Measurements from ENCODE around the gene HHAT. TPM values are rescaled to one million over a fixed set of nuclear protein-coding genes. Genes with fewer than 3 reads are reported as not detected.

Gene HHAT
- total and polyA plus RNA-seq, 4 donors: 1.2 to 11.3 (median 3.8) TPM

- 92 to 95% methylated on average over 6 of the region's 6 CpGs for WGBS, 2 donors
- H3K36me3 ChIP-seq (ENCODE audit: control insufficient read depth in 4 of 4, insufficient read depth in 4 of 4, low read length in 4 of 4): no peaks in the 10 kb centered on the region
- H3K27ac ChIP-seq (ENCODE audit: low read depth in 1 of 2, low read length in 1 of 2): no peak overlapping the region
- no peaks in the 10 kb centered on the region for H3K27me3 ChIP-seq (ENCODE audit: control insufficient read depth in 3 of 3, insufficient read depth in 3 of 3, low read length in 2 of 3)
- no peaks in the 10 kb centered on the region for H3K4me1 ChIP-seq (ENCODE audit: control insufficient read depth in 5 of 5, insufficient read depth in 5 of 5, low read length in 5 of 5)
- no peak overlapping the region for H3K4me3 ChIP-seq
- no peak overlapping the region for H3K9ac ChIP-seq (ENCODE audit: insufficient read depth in 1 of 2, low read length in 2 of 2)
- TF ChIP-seq CTCF (IDR thresholded peaks at IDR 0.05; ENCODE audit: control extremely low read depth, extremely low read depth): no peak
- ATAC-seq (ENCODE audit: insufficient read depth, low FRiP score) (no peak), DNase-seq (no peak)
- no peaks in the 10 kb centered on the region for H3K9me3 ChIP-seq (ENCODE audit: control insufficient read depth in 4 of 4, insufficient read depth in 3 of 4, low read length in 3 of 4)
Observed at GRCh38 chr1:210621712-210622111, 293.0 kb downstream of the HHAT start.

- Histone ChIP-seq H3K9ac (ENCODE audit: insufficient read depth in 1 of 2, low read length in 2 of 2) (no peak overlapping the region), H3K27ac (ENCODE audit: low read depth in 1 of 2, low read length in 1 of 2) (no peak overlapping the region), H3K9me3 (ENCODE audit: control insufficient read depth in 4 of 4, insufficient read depth in 3 of 4, low read length in 3 of 4) (no peaks in the 10 kb centered on the region), H3K4me3 (no peak overlapping the region), H3K4me1 (ENCODE audit: control insufficient read depth in 5 of 5, insufficient read depth in 5 of 5, low read length in 5 of 5) (peaks cover 0 to 3% (median 0%) of the 10 kb centered on the region in 5 donors), H3K36me3 (ENCODE audit: control insufficient read depth in 4 of 4, insufficient read depth in 4 of 4, low read length in 4 of 4) (no peaks in the 10 kb centered on the region), H3K27me3 (ENCODE audit: control insufficient read depth in 3 of 3, insufficient read depth in 3 of 3, low read length in 2 of 3) (no peaks in the 10 kb centered on the region)
- 83 to 88% methylated on average over 1 of the region's 1 CpG for WGBS, 2 donors
- peak in 2 of 3 donors; percentile 26 to 57 for DNase-seq
- no peak for TF ChIP-seq CTCF (IDR thresholded peaks at IDR 0.05; ENCODE audit: control extremely low read depth, extremely low read depth)
- no peak for ATAC-seq (ENCODE audit: insufficient read depth, low FRiP score)
Observed at GRCh38 chr1:210624722-210625121, 296.0 kb downstream of the HHAT start.

GRCh38 chr1:210625715-210626114 lies 297.0 kb downstream of the HHAT start:
- Histone ChIP-seq H3K36me3 (ENCODE audit: control insufficient read depth in 4 of 4, insufficient read depth in 4 of 4, low read length in 4 of 4) (no peaks in the 10 kb centered on the region), H3K9me3 (ENCODE audit: control insufficient read depth in 4 of 4, insufficient read depth in 3 of 4, low read length in 3 of 4) (no peaks in the 10 kb centered on the region), H3K4me1 (ENCODE audit: control insufficient read depth in 5 of 5, insufficient read depth in 5 of 5, low read length in 5 of 5) (peaks cover 0 to 3% (median 0%) of the 10 kb centered on the region in 5 donors), H3K27me3 (ENCODE audit: control insufficient read depth in 3 of 3, insufficient read depth in 3 of 3, low read length in 2 of 3) (no peaks in the 10 kb centered on the region), H3K4me3 (no peak overlapping the region), H3K9ac (ENCODE audit: insufficient read depth in 1 of 2, low read length in 2 of 2) (no peak overlapping the region), H3K27ac (ENCODE audit: low read depth in 1 of 2, low read length in 1 of 2) (no peak overlapping the region)
- DNase-seq: no peak
- 94% methylated on average over 1 of the region's 1 CpG for WGBS, 2 donors
- no peak for ATAC-seq (ENCODE audit: insufficient read depth, low FRiP score)
- no peak for TF ChIP-seq CTCF (IDR thresholded peaks at IDR 0.05; ENCODE audit: control extremely low read depth, extremely low read depth)

DNA sequence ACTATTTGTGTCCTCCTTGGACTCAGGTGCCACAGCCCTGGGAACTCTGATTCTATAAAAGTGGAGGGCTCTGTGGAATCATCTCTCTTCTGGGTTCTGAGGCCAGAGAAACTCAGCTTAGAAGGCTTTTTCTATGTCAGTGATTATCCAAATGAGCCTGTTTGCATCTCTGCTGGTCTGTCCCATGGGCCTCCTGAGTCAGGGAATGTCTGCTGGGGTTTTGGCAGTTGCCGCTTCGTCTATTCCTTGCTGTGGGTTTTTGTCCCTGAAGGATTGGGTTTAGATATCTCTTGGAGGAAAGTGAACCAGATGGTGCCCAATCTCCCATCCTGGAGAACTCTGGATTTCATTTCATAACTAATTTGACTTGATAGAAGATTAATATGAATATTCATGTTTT lies 297.6 kb downstream of the HHAT start:
- Histone ChIP-seq H3K4me3 (no peak overlapping the region), H3K36me3 (ENCODE audit: control insufficient read depth in 4 of 4, insufficient read depth in 4 of 4, low read length in 4 of 4) (no peaks in the 10 kb centered on the region), H3K27ac (ENCODE audit: low read depth in 1 of 2, low read length in 1 of 2) (no peak overlapping the region), H3K27me3 (ENCODE audit: control insufficient read depth in 3 of 3, insufficient read depth in 3 of 3, low read length in 2 of 3) (no peaks in the 10 kb centered on the region), H3K9me3 (ENCODE audit: control insufficient read depth in 4 of 4, insufficient read depth in 3 of 4, low read length in 3 of 4) (no peaks in the 10 kb centered on the region), H3K4me1 (ENCODE audit: control insufficient read depth in 5 of 5, insufficient read depth in 5 of 5, low read length in 5 of 5) (peaks cover 0 to 3% (median 0%) of the 10 kb centered on the region in 5 donors), H3K9ac (ENCODE audit: insufficient read depth in 1 of 2, low read length in 2 of 2) (no peak overlapping the region)
- TF ChIP-seq CTCF (IDR thresholded peaks at IDR 0.05; ENCODE audit: control extremely low read depth, extremely low read depth): no peak
- ATAC-seq (ENCODE audit: insufficient read depth, low FRiP score): no peak
- 93 to 97% methylated on average over 2 of the region's 2 CpGs for WGBS, 2 donors
- no peak for DNase-seq
